K562 (cell line): Measurements from ENCODE around the gene SERPIND1. TPM values are rescaled to one million over a fixed set of nuclear protein-coding genes. Genes with fewer than 3 reads are reported as not detected.

Source experiments
- GATAD2B ChIP-seq: fragments of 450-650 bp; IDR thresholded peaks from 2 replicates; pipeline ENCODE4 v1.6.1; 2017; ENCODE audit warnings: mild to moderate bottlenecking, borderline replicate concordance
- GTF3C2 ChIP-seq: IDR thresholded peaks from 3 replicates; pipeline ENCODE4 v1.6.1; 2011; ENCODE audit warnings: borderline replicate concordance, mild to moderate bottlenecking, moderate library complexity; ENCODE audit not compliant: insufficient read length; ENCODE audit errors: extremely low read depth
- HSF4 ChIP-seq: fragments of 250-450 bp; sonication (Bioruptor Pico); IDR thresholded peaks from 2 replicates; pipeline ENCODE4 v2.1.2; 2022; ENCODE audit warnings: mild to moderate bottlenecking, moderate library complexity, borderline replicate concordance
- ILF3 ChIP-seq: fragments of 450-650 bp; IDR thresholded peaks from 2 replicates; pipeline ENCODE4 v1.6.1; 2018; ENCODE audit warnings: antibody characterized with exemption, mild to moderate bottlenecking, moderate library complexity, borderline replicate concordance
- KDM2B ChIP-seq: fragments of 250-450 bp; sonication (Bioruptor Pico); IDR thresholded peaks from 2 replicates; pipeline ENCODE4 v1.8.0; 2021; ENCODE audit warnings: mild to moderate bottlenecking, moderate library complexity
- LCOR ChIP-seq: sonication (generic); formaldehyde crosslinking; IDR thresholded peaks from 2 replicates; pipeline ENCODE4 v1.8.0; 2022; ENCODE audit warnings: mild to moderate bottlenecking, missing genetic modification reagents
- MAX ChIP-seq: sonication (generic); formaldehyde crosslinking; IDR thresholded peaks from 2 replicates; pipeline ENCODE4 v1.9.0; 2022; ENCODE audit warnings: mild to moderate bottlenecking, missing genetic modification reagents
- MED1 ChIP-seq: sonication (generic); formaldehyde crosslinking; IDR thresholded peaks from 2 replicates; pipeline ENCODE4 v1.8.1; 2023; ENCODE audit warnings: missing genetic modification reagents, borderline replicate concordance
- NBN ChIP-seq: fragments of 450-650 bp; IDR thresholded peaks from 2 replicates; pipeline ENCODE4 v1.6.1; 2016; ENCODE audit warnings: low read depth, mild to moderate bottlenecking
- PHF20 ChIP-seq: fragments of 450-650 bp; IDR thresholded peaks from 2 replicates; pipeline ENCODE4 v1.6.1; 2018; ENCODE audit not compliant: partially characterized antibody
- U2AF1 ChIP-seq: fragments of 200-400 bp; formaldehyde crosslinking; optimal IDR thresholded peaks from 2 replicates; pipeline ENCODE3; 2017; ENCODE audit warnings: mild to moderate bottlenecking, low read depth, low read length, moderate library complexity
- ZBTB12 ChIP-seq: fragments of 250-450 bp; sonication (Bioruptor Pico); IDR thresholded peaks from 2 replicates; pipeline ENCODE4 v1.4.0; 2020
- ZNF57 ChIP-seq: fragments of 450-650 bp; formaldehyde crosslinking; IDR thresholded peaks from 2 replicates; pipeline ENCODE4 v1.4.0; 2020; ENCODE audit warnings: mild to moderate bottlenecking, moderate library complexity
- polyA plus RNA-seq, 8 experiments: library from polyadenylated mRNA; depleted of rRNA in 4 of 8; stranded (reverse) in 5 of 8; unstranded in 3 of 8; fragments of >200 nt; fragmentation: Nextera tagmentation in 2 of 8; fragmentation: Illumina TruSeq in 1 of 8; extraction: Ambion mirVana in 2 of 8; extraction: Trizol in 1 of 8; gene quantifications; 2 replicates each; pipeline versions ENCODE4 v1.2.1 to v1.2.3, GENCODE V29; 2011 to 2014; ENCODE audit warnings: inconsistent platforms in 1 of 8, missing spikeins in 1 of 8
- total RNA-seq, 7 experiments: library from RNA; depleted of rRNA in 6 of 7; stranded (reverse); fragments of >200 nt in 6 of 7; fragmentation: Illumina TruSeq in 2 of 7; extraction: Trizol in 2 of 7; gene quantifications; 2 replicates each; pipeline versions ENCODE4 v1.2.1 to v1.2.3, GENCODE V29; 2011 to 2021; ENCODE audit warnings: low replicate concordance in 1 of 7
- TF ChIP-seq, protein P1 (sequence below): fragments of 150-350 bp; IDR thresholded peaks from 2 replicates; pipeline ENCODE4 v1.6.1; 2014; ENCODE audit warnings: low read depth, mild to moderate bottlenecking, low read length, borderline replicate concordance
- TF ChIP-seq, protein P2 (sequence below): fragments of 250-450 bp; sonication (Bioruptor Pico); IDR thresholded peaks from 2 replicates; pipeline ENCODE4 v1.5.0; 2021
- TF ChIP-seq, protein P3 (sequence below): fragments of 250-450 bp; sonication (Bioruptor Pico); IDR thresholded peaks from 2 replicates; pipeline ENCODE4 v1.8.0; 2022; ENCODE audit warnings: moderate library complexity, mild to moderate bottlenecking, inconsistent platforms

SERPIND1 gene
- total and polyA plus RNA-seq, 9 of the 15 experiments (the other 6 are each of a cell fraction or from before 2014, with no cell fraction given), result 0.04 to 0.11 (median 0.09) TPM; not detected in 6

DNA sequence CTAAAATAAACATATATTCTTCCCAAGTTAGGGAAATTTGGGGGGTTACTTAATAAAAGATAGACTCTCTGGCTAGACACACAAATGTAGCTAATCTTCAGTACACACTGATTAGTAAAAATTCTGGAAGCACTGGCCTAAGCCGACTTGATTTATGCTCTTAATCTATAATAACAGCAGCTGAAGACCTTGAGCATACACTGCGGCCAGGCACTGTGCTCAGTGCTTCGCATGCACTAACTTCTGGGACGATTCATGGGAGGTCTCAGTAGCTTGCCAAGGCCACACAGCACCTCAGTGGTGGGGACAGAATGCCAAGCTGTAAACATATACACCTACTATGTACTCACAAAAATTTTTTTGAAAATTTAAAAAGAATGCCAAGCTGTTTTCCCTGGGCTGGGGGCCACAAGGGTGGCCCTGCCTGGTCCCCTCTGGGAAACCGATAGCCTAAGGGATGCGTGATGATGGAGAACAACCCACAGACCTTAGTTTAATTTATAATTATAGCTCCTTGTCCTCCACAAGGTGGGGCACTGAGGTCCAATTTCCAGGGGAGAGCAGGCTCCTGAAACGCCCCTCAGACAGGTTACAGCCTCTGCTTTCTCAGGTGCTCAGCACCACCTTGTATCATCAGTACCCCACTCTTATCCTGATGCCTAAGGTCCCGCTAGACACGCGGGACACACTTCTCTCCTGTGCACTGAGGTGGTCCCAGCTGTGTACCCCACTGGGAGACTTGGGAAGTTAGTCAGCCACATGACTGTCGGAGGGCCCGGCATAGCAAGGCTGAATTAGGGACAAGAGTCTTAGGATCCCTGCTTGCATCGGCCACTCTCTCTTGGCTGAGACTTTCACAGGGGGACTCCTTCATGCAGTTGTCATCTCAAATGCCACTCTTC is 20.1 kb downstream of the SERPIND1 start (continued):
- TF ChIP-seq, protein P1, sequence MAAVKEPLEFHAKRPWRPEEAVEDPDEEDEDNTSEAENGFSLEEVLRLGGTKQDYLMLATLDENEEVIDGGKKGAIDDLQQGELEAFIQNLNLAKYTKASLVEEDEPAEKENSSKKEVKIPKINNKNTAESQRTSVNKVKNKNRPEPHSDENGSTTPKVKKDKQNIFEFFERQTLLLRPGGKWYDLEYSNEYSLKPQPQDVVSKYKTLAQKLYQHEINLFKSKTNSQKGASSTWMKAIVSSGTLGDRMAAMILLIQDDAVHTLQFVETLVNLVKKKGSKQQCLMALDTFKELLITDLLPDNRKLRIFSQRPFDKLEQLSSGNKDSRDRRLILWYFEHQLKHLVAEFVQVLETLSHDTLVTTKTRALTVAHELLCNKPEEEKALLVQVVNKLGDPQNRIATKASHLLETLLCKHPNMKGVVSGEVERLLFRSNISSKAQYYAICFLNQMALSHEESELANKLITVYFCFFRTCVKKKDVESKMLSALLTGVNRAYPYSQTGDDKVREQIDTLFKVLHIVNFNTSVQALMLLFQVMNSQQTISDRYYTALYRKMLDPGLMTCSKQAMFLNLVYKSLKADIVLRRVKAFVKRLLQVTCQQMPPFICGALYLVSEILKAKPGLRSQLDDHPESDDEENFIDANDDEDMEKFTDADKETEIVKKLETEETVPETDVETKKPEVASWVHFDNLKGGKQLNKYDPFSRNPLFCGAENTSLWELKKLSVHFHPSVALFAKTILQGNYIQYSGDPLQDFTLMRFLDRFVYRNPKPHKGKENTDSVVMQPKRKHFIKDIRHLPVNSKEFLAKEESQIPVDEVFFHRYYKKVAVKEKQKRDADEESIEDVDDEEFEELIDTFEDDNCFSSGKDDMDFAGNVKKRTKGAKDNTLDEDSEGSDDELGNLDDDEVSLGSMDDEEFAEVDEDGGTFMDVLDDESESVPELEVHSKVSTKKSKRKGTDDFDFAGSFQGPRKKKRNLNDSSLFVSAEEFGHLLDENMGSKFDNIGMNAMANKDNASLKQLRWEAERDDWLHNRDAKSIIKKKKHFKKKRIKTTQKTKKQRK, result no peak
- TF ChIP-seq HSF4 (no peak), LCOR (CRISPR knock-in tag) (no peak), GTF3C2 (no peak), PHF20 (no peak), ZNF57 (CRISPR knock-in tag) (no peak), NBN (no peak), ZBTB12 (CRISPR knock-in tag) (peak; percentile 15; the same call in 1 of the 2 replicates), U2AF1 (no peak), ILF3 (no peak), KDM2B (CRISPR knock-in tag) (no peak), MAX (CRISPR knock-in tag) (peak; percentile 48), GATAD2B (no peak), MED1 (no peak)
- TF ChIP-seq, protein P2, sequence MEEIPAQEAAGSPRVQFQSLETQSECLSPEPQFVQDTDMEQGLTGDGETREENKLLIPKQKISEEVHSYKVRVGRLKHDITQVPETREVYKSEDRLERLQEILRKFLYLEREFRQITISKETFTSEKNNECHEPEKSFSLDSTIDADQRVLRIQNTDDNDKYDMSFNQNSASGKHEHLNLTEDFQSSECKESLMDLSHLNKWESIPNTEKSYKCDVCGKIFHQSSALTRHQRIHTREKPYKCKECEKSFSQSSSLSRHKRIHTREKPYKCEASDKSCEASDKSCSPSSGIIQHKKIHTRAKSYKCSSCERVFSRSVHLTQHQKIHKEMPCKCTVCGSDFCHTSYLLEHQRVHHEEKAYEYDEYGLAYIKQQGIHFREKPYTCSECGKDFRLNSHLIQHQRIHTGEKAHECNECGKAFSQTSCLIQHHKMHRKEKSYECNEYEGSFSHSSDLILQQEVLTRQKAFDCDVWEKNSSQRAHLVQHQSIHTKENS, result no peak
- TF ChIP-seq, protein P3, sequence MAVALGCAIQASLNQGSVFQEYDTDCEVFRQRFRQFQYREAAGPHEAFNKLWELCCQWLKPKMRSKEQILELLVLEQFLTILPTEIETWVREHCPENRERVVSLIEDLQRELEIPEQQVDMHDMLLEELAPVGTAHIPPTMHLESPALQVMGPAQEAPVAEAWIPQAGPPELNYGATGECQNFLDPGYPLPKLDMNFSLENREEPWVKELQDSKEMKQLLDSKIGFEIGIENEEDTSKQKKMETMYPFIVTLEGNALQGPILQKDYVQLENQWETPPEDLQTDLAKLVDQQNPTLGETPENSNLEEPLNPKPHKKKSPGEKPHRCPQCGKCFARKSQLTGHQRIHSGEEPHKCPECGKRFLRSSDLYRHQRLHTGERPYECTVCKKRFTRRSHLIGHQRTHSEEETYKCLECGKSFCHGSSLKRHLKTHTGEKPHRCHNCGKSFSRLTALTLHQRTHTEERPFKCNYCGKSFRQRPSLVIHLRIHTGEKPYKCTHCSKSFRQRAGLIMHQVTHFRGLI (CRISPR knock-in tag), result no peak
